ENCODE results near the gene BCAP31. TPM values are rescaled to one million over a fixed set of nuclear protein-coding genes. Genes with fewer than 3 reads are reported as not detected.
"Not testable (repeated sequence)": the region's sequence is repeated elsewhere in the genome, so short reads cannot be mapped to it uniquely, and the experiment has no call there.

BCAP31 gene
- total RNA-seq, 1 experiment from 2014 or later: 232 TPM

GRCh38 chrX:153742111-153742510 is 17.9 kb upstream of the BCAP31 start:
- DNase-seq; H3K36me3 ChIP-seq (ENCODE audit: control insufficient read depth, insufficient read depth, low read length); H3K27me3 Mint-ChIP-seq (ENCODE audit: insufficient read depth, unreplicated experiment); H3K27ac Mint-ChIP-seq (ENCODE audit: unreplicated experiment); POLR2A ChIA-PET; CTCF ChIA-PET; H3K27me3 ChIP-seq (replicated peaks; ENCODE audit: control insufficient read depth, insufficient read depth, low read length); H3K36me3 Mint-ChIP-seq (ENCODE audit: insufficient read depth, unreplicated experiment); H3K4me1 Mint-ChIP-seq (ENCODE audit: low read depth, unreplicated experiment); H3K4me3 ChIP-seq (ENCODE audit: low read depth, low read length); H3K4me3 Mint-ChIP-seq (ENCODE audit: unreplicated experiment); intact Hi-C loops (cut with micrococcal nuclease; ENCODE audit: unreplicated experiment); H3K4me1 ChIP-seq; H3K9me3 ChIP-seq; H3K9me3 Mint-ChIP-seq (ENCODE audit: unreplicated experiment); BruUV-seq (replicated peaks): not testable (repeated sequence)

GRCh38 chrX:153741446-153741845 is 17.3 kb upstream of the BCAP31 start:
- no TSS peak for BruUV-seq (replicated peaks)
- Mint-ChIP-seq H3K27ac (ENCODE audit: unreplicated experiment) (no peak overlapping the region), H3K9me3 (ENCODE audit: unreplicated experiment) (no peaks in the 10 kb centered on the region), H3K36me3 (ENCODE audit: insufficient read depth, unreplicated experiment) (no peaks in the 10 kb centered on the region), H3K27me3 (ENCODE audit: insufficient read depth, unreplicated experiment) (peaks cover 3% of the 10 kb centered on the region), H3K4me3 (ENCODE audit: unreplicated experiment) (no peak overlapping the region), H3K4me1 (ENCODE audit: low read depth, unreplicated experiment) (no peaks in the 10 kb centered on the region)
- Histone ChIP-seq H3K9me3 (no peaks in the 10 kb centered on the region), H3K36me3 (ENCODE audit: control insufficient read depth, insufficient read depth, low read length) (no peaks in the 10 kb centered on the region), H3K4me3 (ENCODE audit: low read depth, low read length) (no peak overlapping the region), H3K27me3 (replicated peaks; ENCODE audit: control insufficient read depth, insufficient read depth, low read length) (no peaks in the 10 kb centered on the region), H3K4me1 (no peaks in the 10 kb centered on the region)
- CTCF ChIA-PET: no interaction called here
- intact Hi-C loops (cut with micrococcal nuclease; ENCODE audit: unreplicated experiment): no loop called here
- DNase-seq: no peak
- POLR2A ChIA-PET: no interaction called here
- TF ChIP-seq CTCF (IDR thresholded peaks at IDR 0.05; ENCODE audit: insufficient read depth in 1 of 2, low read depth in 1 of 2, low read length in 1 of 2, severe bottlenecking in 1 of 2, unreplicated experiment in 1 of 2): no peak

- no peak overlapping the region for H3K4me3 Mint-ChIP-seq (ENCODE audit: unreplicated experiment)
- CTCF ChIA-PET: no interaction called here
- no peak for DNase-seq
Observed at GRCh38 chrX:153740631-153741222, 16.5 kb upstream of the BCAP31 start.

More at GRCh38 chrX:153740631-153741222, 16.5 kb upstream of the BCAP31 start:
- POLR2A ChIA-PET: no interaction called here
- Histone ChIP-seq H3K4me1 (no peaks in the 10 kb centered on the region), H3K27me3 (replicated peaks; ENCODE audit: control insufficient read depth, insufficient read depth, low read length) (no peaks in the 10 kb centered on the region), H3K9me3 (no peaks in the 10 kb centered on the region), H3K36me3 (ENCODE audit: control insufficient read depth, insufficient read depth, low read length) (no peaks in the 10 kb centered on the region), H3K4me3 (ENCODE audit: low read depth, low read length) (no peak overlapping the region)
- Mint-ChIP-seq H3K9me3 (ENCODE audit: unreplicated experiment) (no peaks in the 10 kb centered on the region), H3K36me3 (ENCODE audit: insufficient read depth, unreplicated experiment) (no peaks in the 10 kb centered on the region), H3K4me1 (ENCODE audit: low read depth, unreplicated experiment) (no peaks in the 10 kb centered on the region), H3K27me3 (ENCODE audit: insufficient read depth, unreplicated experiment) (no peaks in the 10 kb centered on the region), H3K27ac (ENCODE audit: unreplicated experiment) (no peak overlapping the region)
- no peak for TF ChIP-seq CTCF (IDR thresholded peaks at IDR 0.05; ENCODE audit: insufficient read depth in 1 of 2, low read depth in 1 of 2, low read length in 1 of 2, severe bottlenecking in 1 of 2, unreplicated experiment in 1 of 2)
- intact Hi-C loops (cut with micrococcal nuclease; ENCODE audit: unreplicated experiment): no loop called here
- BruUV-seq (replicated peaks): no TSS peak

Measured in Caco-2 (cell line).